ENCODE measurements around the gene EZH1.
"Not testable (repeated sequence)": the region's sequence is repeated elsewhere in the genome, so short reads cannot be mapped to it uniquely, and the experiment has no call there.

The EZH1 gene

DNA sequence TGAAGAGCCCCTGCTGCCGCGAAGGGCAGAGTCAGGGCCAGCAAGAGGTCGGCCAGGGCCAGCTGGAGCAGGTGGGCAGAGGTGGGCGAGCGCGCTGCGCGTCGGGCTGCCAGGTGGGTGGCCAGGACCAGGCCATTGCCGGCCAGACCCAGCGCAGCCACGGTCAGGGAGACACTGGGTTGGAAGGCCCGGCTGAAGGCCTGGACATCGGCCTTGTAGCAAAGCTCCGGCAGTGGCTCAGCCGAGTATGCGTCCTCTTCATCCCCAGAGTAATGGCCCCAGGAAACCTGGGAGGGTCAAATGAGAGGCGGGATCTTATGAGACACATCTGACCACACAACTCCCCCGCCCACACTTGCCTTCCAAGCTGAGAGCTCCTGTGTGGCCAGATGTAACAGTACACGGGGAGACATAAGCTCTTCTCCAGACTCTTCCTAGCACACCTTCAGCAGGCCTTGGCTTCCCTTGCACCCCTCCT lies 64.5 kb downstream of the EZH1 start:
- DNase-seq: no peak

DNA sequence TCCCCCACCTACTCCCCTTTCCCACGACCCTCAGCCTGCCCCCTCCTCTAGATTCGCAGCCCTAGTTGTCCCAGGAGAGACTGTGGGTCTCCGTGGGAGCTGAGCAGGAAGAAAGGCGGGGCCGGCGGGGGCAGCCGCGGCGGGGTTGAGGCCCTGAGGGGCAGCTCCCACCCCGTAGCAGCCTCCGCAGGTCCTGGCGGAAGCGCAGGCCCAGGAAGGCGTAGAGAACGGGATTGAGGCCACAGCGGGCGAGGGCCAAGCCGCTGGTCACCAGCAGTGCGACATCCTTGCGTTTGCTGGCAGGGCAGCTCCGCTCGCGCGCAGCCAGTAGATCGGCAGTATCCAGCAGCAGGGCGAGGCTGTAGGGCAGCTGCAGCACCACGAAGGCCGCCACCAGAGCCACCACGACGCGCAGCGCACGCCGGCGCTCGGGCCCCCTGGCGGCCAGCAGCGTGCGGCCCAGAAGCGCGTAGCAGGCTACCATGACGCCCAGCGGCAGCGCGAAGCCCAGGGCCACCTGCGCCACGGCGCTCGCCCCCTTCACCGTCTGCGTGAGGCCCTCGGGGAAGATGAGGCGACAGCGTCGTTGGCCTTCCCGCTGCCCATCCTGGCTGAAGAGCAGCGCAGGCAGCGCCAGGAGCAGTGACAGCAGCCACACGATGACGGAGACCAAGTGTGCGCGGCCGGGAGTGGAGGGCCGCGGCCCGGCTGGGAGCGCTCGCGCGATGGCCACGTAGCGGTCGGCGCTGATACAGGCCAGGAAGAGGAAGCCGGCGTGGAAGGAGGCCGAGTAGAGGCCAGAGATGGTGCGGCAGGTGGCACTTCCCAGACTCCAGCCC lies 65.1 kb downstream of the EZH1 start:
- DNase-seq: peak; percentile 77

DNA sequence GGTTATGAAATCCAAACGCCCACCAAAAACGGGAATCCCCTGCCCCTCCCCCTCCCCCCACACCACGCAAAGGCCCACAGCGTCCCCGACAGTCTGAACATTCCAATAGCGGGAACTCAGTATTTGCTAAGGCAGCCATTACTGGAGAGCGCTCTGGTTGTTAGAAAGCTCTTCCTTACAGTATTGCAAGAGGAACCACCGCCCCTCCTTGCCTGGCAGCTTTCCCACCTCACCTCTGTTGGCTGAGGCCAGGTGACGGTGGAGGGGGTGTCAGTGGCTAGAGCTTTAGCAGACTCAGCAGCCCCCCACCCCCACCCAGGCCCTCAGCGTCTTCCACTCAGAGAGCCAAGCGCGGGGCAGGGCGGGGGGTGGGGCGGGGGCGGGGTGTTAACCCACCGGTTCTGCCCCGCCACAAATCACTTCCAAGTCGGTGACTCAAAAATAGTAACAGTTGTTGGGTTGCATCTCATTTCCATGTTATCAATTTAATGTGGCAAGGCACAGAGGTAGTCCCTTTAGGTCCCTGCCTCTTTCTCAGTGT lies 65.8 kb downstream of the EZH1 start:
- peak; percentile 48 for DNase-seq

DNA sequence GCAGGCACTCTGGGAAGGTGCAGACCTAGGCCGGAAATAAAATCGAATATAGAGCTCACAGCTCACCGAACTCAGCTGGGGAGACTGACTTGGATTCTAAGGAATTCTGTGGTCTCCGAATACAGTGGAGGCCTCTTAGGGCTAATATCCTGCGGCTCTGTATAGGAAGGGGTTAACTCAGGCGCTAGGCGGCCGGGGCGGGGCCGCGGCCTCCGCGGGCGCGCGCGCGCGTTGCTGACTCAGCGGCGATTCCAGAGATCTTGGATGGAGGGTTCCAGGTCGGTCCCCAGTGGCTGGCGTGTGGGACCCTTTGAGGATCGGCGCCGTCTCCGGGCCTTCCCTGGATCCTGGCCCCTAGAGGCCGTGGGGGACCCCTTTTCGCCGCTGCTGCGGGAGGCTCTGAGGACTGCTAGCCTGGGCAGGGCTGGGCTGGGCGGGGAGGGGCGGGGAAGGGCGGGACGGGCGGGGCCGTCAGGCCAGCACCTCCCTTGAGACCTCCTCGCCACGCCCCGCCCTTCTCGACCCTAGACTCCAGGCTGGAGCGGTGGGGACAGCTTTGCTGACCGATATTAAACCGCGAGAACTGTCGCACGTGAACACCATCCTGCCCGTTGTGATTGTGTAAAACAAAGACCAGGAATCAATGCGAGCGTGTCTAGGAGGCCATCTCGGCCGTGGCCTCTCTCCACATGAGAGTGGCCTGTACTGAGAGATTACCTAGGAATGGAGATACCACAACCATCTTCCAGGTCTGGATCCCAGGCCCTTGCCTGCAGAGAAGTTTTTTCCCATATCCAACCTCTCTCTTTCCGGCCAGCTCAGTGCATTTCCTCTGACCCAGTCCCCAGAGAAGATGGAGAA lies 66.7 kb downstream of the EZH1 start:
- peak; percentile 82 for DNase-seq

DNA sequence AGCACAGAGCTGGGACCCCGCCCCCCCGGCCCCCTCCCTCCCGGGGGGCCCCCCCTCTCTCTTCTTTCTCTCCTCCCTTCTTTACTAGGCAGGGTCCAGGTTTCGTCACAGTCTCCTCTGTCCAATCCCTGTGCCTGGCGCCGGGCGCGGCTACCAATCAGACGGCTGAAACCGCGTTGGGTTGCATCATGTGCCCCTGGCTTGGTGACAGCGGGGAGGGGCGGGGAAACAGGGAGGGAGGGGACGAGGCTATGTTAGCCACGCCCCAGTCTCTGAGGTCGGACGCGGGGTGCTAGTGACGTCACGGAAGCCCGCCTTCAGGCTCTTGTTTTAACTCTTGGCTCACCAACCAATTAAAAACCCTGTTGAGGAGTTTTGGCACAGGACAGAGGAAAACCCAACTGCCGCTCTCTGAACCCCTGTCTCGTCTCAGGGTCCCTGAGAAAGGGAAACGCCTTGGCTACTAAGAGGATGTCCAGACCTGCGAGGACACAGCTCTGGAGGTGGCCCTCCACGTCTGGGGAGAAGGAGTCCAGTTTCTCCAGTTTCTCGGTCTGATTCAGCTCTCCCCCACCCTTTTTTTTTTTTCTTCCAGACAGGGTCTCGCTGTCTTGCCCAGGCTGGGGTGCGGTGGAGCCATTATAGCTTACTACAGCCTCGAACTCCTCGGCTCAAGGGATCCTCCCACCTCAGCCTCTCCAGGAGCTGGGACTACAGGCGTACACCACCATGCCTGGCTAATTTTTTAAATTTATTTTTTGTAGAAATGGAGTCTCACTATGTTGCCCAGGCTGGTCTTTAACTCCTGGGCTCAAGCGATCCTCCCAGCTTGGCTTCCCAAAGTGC lies 67.6 kb downstream of the EZH1 start:
- peak; percentile 99 for DNase-seq

DNA sequence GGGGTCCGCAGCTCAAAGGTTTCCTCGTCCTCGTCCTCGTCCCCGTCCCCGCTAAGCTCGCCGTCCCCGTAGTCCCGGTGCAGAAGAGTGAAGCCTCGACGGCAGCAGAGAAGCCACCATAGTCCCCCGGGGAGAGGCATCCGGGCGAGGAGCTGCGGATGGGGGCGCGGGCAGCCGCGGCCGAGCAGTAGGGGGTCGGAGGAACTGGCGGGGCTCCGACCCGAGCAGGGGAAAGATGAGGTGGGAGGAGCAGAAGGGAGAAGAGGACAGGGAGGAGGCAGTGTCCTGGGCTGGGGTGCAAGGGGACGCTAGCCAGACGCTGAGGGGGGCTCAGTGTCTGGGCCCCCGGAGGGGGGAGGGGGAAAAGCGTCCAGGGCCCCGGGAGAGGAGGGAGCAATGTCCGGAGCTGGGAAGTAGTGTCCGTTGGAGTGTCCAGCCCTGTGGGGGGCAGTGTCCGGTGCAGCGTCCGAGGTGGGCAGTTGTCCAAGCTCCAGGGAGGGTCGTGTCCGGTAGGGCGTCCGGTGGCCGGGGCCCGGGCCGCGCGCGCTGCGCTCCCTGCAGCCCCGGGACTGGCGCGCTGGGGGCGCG lies 68.3 kb downstream of the EZH1 start, which contains the start of gene PLEKHH3:
Gene PLEKHH3 (minus strand): TSS at position 571 of the 588 bp plus-strand sequence. CDS start 431 bp downstream, at position 140.
- no peak for DNase-seq

DNA sequence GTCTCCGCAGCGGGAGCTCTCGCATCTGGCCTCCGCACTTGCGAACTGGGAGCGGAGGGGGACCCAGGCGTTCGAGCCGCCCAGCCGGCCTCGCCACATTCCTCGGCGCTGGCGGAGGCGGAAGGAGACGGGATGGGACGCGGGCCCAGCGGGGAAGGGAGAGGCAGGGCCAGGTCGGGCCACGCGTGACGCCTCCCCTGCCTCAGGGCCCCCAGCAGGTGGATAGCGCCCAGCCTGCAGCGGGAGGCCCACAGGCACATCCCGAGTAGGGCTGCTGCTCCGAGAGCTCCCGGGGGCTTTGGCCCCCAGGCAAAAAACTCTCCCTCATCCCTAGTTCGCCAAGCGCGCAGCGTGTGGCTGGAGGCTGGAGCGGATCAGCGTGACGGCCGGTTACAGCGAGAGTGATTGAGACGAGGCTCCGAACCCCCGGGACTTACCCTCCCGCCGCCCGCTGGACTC lies 68.8 kb downstream of the EZH1 start:
- no peak for DNase-seq

DNA sequence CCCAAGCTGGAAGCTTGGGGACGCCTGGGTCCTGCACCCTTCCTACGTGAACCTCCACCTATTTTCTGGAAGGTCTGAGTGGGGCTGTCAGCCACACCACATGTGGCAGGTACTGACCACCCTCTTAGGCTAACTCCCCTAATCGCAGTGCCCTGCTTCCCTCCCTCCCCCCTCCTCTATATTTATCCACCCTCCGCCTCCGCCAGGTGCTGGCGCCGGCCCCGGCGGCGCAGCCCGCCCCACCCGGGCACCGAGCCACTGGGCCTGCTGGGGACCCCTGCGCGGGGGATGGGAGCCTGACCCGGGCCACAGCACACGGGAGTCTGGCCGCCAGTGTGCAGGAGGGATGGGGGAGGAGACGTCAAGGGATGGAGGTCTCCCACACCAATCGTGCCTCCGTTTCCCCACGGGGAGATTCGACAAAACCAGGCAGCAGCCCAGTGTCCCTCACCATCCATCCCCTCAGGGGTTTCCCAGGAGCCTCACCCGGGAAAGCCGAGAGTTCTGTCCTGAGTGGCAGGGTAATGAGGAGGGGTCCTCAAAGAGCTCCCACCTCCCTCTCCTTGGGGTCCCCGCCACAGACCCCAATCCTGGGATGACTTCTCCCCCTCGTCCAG lies 69.4 kb downstream of the EZH1 start:
- DNase-seq: no peak

DNA sequence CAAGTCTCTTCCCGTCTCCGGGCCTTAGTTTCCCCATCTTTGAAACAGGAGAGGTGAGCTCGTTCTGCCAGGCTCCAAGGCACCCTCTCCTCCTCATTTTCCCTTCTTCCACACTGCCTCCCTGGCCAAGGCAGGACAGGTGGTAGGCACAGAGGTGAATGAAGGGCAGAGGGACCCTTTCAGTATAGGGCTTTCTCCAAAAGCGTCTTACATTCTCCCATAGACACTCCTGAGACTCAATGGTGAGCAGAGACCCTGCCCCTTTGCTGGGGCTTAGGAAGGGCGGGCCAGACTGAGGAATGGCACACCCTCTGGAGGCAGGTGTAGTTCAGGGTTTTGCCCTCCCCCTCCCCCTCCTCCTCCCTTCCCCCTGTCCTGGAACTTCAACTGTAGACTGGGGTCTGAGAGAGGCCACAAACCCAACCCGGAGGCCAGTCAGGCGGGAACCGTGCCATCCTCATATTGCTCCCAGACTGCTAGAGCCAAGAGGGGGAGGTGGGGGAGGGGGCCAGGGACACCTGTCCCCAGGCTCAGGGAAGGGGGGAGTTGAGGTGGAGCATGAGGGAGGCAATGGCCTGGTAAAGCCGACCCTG lies 70.0 kb downstream of the EZH1 start:
- no peak for DNase-seq

DNA sequence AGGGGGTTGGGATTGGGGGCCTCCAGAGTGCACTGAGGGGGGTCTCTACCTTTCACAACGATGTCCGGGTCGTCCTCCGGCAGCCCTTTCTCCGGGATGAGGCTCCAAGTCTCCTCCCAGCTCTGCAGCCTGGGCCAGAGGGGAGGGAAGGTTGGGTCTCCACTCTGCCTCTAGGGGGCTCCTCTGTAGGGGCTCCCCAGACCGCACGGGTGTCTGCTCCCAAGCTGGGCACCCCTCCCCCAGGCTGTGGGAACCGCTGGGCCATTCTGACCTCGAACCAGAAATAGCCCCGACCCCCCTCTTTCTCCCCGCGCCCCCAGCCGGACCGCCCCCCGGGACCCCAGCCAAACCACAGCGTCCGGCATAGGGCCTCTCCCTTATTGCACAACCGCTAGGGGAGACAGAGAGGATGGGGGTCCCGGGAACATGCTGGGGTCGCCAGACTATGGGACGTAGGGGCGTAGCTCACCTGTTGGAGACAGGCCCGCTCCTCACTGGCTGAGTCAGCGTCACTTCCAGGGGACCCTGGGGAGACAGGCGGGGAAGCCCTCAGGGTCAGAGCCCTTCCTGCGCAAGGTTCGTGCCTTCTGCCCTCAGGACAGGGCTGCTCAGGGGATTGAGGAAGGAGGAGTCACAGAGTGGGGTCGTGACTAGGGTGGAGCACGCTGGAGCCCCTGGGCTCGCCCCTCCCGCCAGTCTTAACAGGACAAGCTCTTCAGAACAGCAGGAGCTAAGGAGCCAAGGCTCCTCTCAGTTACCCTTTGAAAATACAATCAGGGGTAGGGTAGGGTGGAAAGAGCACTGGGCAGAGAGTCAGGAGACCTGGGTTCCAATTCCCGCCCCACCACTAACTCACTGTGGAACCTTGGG lies 70.7 kb downstream of the EZH1 start:
- no peak for DNase-seq

DNA sequence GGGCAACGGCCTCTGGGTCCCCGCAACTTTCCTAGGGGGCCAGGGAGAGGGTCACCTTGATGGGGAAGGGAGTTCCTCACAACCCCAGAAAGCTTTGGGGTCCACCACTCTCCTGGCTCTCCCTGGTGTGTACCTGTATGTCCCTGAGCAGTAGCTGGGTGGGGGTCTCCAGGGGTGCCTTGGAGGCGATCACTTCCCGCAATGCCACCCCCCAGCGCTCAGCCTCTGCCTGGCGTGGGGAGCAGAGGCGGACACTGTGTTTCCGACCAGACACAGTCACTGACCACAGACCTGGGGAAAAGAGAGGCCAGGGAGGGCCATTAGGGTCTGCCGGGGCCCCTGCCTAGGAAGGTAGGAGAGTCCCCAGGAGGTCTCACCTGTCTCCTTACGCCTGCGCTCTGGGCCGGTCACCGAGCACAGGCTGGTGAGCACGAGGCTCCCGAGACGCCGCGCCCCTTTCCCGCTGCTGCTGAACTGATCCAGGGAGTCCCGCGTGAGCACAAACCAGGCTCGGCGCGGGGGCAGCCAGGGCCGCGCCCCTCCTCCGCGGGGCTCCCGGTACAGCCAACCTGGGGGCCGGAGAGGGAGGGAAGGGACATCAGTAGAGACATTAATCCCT lies 71.5 kb downstream of the EZH1 start:
- DNase-seq: no peak

DNA sequence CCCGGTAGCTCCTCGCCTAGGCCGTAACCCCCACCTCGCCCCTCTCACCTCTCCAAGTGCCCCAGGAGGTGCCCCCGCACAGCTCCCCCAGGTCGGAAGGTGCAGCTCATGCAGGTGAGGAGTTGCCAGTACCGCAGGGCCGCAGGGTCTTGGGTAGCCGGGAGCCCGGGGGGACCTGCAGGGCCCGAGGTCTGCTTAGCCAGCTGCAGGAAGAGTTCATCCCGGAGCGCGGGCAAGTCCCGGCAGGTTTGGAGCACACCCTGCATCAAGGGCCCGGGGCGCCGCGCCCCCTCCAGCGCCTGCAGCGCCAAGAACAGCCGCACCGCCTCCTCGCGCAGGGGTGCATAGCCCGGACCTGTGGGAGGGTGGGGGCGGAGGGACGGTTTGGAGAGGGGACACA lies 72.8 kb downstream of the EZH1 start:
- no peak for DNase-seq

DNA sequence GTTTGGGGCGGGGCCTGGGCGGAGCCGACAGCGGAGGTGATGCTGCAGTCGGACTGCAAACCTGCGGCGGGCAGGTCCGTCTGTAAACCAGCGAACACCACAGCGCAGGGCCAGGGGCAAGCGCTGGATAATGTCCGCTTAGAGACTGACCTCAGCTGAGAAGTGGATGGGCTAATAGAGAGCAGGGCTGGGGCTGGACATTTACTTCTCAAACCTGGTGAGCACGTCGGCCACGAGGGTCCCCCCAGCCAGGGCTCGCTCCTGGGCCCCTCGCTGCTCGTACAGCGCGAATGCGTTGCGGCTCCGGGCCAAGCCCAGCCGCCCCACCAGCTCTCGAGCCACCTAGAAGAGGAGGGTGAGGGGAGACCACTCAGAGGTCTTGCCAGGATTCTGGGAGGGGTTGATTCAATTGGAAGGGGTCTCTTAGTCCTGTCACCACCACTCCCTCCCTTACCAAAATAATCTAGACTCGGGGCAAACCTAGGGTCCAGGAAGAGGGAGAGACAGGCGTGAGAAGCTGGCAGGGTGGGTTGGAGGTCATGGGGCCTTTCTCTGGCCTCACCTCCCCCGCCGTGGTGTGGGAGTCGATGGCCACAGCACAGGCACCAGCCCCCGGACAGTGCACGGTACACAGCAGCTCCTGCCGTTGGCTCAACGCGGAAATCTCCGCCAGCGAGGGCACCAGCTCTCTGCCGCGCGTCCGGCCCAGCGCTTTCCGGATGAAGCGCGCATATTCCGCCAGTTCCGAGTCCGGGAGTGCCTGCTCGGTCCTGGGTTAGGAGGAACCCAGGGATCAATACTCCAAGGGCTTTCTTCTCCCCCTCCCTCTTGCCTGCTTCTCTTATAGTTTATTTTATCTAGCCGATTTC lies 73.8 kb downstream of the EZH1 start:
- DNase-seq: no peak

DNA sequence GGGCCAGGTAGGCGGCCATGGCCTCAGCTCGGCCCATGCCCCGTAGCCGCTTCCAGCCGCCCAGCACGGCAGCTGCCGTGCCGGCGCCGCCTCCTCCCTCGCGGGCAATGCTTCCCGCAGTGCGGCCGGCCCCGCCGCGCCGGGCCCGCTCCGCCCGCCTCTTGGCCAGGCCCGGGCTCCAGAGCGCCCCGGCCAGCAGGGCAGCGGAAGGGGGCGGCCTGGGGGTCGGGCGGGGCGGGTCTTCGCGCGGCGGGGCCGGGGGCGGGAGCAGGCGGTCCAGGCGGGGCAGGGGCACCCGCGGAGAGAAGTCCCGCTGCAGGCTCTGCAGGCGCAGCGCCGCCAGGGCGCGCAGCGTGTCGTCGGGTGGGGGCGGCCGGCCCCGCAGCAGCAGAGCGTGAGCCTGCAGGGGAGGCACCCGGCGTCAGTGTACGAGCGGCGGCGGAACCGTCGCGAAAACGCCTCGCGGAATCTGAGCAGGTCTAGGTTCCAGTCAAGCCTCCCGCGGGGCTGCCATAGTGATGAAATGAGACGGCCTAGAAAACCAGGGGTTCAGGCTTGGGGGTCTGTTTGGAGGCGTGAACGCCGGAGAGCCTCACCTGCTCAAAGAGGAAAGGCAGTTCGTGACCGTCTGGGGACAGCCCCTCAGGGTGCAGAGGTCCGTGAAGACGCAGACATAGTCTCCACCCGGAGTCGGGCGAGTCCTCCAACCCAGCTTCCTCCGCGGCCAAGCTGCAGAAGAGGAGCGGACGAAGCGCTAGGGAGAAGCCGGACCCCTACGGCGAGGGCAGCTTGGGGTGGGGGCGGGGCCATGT lies 74.7 kb downstream of the EZH1 start:
- DNase-seq: peak; percentile 64

DNA sequence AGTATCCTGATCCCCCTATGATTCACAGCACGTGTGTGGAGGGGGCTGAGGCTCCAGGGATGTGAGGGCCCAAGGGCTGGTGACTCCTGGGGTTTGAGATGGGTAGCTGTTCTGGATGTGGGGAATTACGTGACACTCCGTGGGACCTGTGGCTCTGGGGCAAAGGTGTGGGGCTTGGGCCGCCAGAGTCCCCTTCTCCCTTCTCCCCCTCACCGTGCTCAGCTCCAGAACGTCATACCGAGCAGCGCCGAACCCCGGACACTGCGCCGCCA lies 75.2 kb downstream of the EZH1 start:
- no peak for DNase-seq

DNA sequence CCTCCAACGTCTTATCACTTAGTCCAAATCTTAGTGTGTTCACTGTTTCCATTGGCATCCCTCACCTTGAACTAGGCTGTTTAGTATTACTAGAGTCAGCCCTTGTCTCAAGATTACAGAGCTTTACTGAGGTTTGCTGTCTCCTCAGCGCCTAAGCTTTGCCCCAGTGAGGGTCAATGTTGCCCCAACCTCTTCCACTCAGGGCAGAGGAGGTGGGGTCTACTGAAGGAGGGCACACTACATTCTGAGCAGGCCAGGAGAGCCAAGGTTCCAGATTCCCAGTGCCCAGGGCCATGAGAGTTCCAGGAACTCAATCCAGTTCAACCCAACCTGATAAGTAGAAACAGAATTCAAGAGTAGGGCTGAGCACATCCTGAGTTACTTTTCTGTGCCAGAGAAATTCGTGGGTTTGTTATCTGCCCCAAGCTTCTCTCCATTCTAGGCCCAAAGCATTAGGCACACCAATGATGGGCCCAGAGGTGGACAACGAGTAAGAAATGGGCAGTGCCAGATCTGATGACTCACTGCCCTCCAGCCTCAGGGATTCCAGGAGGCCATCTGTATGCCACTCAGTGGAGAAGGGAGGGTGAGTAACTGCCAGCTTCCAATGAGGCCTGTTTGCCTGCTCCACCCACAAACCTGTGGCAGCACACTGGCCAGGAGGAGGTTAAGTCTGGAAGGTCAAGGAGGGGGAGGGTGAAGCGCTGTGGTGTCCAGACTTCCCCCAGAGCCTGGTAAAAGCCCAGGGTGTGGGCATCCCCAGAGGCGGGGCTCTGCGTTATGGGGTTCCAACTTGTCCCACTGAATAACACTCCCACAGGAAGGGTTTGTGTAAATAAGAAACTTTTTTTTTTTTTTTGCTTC lies 77.5 kb downstream of the EZH1 start:
- no peak for DNase-seq

DNA sequence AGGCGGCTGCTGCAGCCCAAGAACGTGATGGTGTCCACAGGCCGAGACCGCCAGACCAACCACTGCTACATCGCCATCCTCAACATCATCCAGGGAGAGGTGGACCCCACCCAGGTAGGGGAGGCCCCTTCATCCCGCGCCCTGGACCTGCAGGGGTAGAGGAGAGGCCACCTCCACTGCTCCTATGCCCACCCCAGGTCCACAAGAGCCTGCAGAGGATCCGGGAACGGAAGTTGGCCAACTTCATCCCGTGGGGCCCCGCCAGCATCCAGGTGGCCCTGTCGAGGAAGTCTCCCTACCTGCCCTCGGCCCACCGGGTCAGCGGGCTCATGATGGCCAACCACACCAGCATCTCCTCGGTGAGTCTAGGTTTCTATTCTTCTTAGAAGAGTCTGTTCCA lies 78.7 kb downstream of the EZH1 start:
- DNase-seq: not testable (repeated sequence)

Measured in activated naive CD4-positive, alpha-beta T cell treated with anti-CD3 and anti-CD28 coated beads, Interleukin-2, amount 50 U/mL, for 16 hours (primary cell).